GM12891 (cell line): ENCODE results near the gene THSD4.

Source experiments
- PAX5 ChIP-seq: IDR thresholded peaks from 2 replicates; pipeline ENCODE4 v1.6.1; 2011; ENCODE audit warnings: low read length, moderate library complexity, mild to moderate bottlenecking; ENCODE audit not compliant: insufficient read depth, severe bottlenecking
- POLR2A ChIP-seq: IDR thresholded peaks from 2 replicates; pipeline ENCODE4 v1.6.1; 2011; ENCODE audit warnings: low read depth, low read length, control low read depth
- POLR2AphosphoS5 ChIP-seq: IDR thresholded peaks from 2 replicates; pipeline ENCODE4 v1.6.1; 2011; ENCODE audit warnings: low read depth, low read length, control low read depth

DNA sequence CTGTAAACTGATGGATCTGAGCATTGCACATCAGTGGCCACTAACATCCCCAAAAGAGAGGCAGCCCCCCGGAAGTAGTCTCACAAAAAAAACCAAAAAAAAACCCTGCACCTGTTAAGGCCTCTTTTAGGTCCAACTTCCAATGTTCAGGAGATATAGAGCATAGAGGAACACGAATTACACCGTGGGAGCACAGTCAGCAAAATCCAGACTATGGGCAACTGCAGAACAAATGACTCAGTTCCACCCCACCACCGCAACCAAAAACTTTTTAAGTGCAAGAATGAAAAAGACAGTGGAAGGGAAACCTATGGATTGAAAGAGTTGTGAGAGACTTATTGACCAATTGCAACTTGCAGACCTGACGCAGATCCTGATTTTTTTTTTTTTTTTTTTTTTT is 652.9 kb downstream of the THSD4 start:
- no peak for TF ChIP-seq POLR2AphosphoS5
- TF ChIP-seq POLR2A, result no peak
- no peak for TF ChIP-seq PAX5
